Measurements from ENCODE around the gene DHDDS. TPM values are rescaled to one million over a fixed set of nuclear protein-coding genes. Genes with fewer than 3 reads are reported as not detected.
A peak's percentile ranks its signal among the peaks of the same experiment; 100 is the strongest.

Gene DHDDS
- total RNA-seq, 1 donor from 2014 or later: 49.5 TPM

GRCh38 chr1:26468911-26469310, 36.8 kb downstream of the DHDDS start:
- Mint-ChIP-seq H3K27me3 (ENCODE audit: low read depth) (no peaks in the 10 kb centered on the region), H3K27ac (no peak overlapping the region), H3K36me3 (peaks cover 30% of the 10 kb centered on the region), H3K9me3 (no peaks in the 10 kb centered on the region), H3K4me3 (no peak overlapping the region), H3K4me1 (peaks cover 20% of the 10 kb centered on the region)
- no peak for DNase-seq (ENCODE audit: low spot score in 2 of 2, unreplicated experiment in 2 of 2)
- TF ChIP-seq, protein P1, sequence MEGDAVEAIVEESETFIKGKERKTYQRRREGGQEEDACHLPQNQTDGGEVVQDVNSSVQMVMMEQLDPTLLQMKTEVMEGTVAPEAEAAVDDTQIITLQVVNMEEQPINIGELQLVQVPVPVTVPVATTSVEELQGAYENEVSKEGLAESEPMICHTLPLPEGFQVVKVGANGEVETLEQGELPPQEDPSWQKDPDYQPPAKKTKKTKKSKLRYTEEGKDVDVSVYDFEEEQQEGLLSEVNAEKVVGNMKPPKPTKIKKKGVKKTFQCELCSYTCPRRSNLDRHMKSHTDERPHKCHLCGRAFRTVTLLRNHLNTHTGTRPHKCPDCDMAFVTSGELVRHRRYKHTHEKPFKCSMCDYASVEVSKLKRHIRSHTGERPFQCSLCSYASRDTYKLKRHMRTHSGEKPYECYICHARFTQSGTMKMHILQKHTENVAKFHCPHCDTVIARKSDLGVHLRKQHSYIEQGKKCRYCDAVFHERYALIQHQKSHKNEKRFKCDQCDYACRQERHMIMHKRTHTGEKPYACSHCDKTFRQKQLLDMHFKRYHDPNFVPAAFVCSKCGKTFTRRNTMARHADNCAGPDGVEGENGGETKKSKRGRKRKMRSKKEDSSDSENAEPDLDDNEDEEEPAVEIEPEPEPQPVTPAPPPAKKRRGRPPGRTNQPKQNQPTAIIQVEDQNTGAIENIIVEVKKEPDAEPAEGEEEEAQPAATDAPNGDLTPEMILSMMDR (IDR thresholded peaks at IDR 0.05; ENCODE audit: unreplicated experiment): no peak

DNA sequence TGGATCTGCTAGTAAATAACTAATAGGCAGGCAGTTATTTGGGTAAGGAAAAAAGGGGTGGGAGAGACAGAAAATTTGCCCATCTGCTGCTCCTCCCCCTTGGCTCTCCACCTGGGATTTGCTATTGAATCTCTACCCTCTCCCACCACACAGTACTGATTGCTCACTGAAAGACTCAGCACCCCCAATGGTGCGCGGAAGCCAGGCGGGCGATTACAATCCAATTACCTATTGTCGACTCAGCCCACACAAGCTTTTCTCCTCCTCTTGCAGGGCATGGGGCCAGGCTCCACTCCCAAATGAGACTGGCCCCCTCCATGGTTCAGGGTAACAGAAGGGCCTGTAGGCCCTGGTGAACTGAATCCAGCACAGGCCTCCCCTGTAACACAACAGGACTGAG, 37.4 kb downstream of the DHDDS start:
- Mint-ChIP-seq H3K36me3 (peaks cover 35% of the 10 kb centered on the region), H3K27ac (no peak overlapping the region), H3K27me3 (ENCODE audit: low read depth) (no peaks in the 10 kb centered on the region), H3K4me3 (no peak overlapping the region), H3K9me3 (no peaks in the 10 kb centered on the region), H3K4me1 (peaks cover 27% of the 10 kb centered on the region)
- TF ChIP-seq, protein P1 (IDR thresholded peaks at IDR 0.05; ENCODE audit: unreplicated experiment): no peak
- no peak for DNase-seq (ENCODE audit: low spot score in 2 of 2, unreplicated experiment in 2 of 2)

- Mint-ChIP-seq H3K27ac (peak overlapping the region; percentile 69), H3K27me3 (ENCODE audit: low read depth) (no peaks in the 10 kb centered on the region), H3K9me3 (no peaks in the 10 kb centered on the region), H3K36me3 (peaks cover 31% of the 10 kb centered on the region), H3K4me3 (peak overlapping the region; percentile 89), H3K4me1 (peaks cover 31% of the 10 kb centered on the region)
- TF ChIP-seq, protein P1 (IDR thresholded peaks at IDR 0.05; ENCODE audit: unreplicated experiment): no peak
- no peak for DNase-seq (ENCODE audit: low spot score in 2 of 2, unreplicated experiment in 2 of 2)
These were observed 38.9 kb downstream of the DHDDS start for GRCh38 chr1:26470878-26471497.

DNA sequence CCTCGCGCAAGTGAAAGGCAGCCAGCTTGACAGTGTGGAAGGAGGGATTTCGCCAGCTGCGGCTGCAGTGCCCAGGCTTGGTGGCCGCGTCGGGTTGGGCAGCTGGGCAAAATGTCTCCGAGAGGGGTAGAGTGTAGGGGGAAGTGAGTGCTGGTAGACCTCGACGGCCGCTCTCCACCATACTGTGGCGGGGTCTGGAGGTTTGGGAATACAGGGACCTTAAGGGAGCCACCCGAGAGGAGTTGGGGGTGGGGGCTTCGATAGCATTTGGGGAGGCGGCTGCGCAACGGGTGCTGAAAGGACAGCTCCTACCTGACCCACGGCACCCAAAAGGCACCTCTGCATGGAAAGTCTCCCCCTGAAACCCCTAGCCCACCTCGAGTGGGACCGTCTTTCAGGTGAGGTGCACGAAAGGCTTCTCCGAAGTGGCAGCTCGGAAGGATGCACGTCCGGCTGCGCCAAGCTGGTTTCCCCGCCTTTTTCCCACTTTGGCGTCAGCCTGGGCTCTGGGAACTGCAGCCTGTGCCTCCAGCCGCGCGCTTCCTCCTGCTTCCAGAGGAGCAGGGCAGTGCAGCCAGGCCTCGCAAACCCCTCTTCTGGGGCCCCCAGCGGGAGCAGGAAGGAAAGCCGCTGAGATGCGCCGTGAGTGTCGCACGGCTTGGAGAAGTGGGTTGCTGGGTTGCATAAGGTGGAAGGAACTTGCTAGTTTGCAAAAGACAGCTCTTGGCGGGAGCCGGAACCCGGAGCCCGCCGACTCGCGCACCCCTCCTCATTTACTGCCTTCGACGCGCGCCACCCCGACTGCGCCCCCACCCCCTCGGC, 39.6 kb downstream of the DHDDS start:
- Mint-ChIP-seq H3K27ac (peak overlapping the region; percentile 97), H3K27me3 (ENCODE audit: low read depth) (no peaks in the 10 kb centered on the region), H3K4me1 (peaks cover 31% of the 10 kb centered on the region), H3K9me3 (no peaks in the 10 kb centered on the region), H3K36me3 (peaks cover 34% of the 10 kb centered on the region), H3K4me3 (peak overlapping the region; percentile 89)
- peak; percentile 50 to 76 for DNase-seq (ENCODE audit: low spot score in 2 of 2, unreplicated experiment in 2 of 2)
- TF ChIP-seq, protein P1 (IDR thresholded peaks at IDR 0.05; ENCODE audit: unreplicated experiment): no peak

DNA sequence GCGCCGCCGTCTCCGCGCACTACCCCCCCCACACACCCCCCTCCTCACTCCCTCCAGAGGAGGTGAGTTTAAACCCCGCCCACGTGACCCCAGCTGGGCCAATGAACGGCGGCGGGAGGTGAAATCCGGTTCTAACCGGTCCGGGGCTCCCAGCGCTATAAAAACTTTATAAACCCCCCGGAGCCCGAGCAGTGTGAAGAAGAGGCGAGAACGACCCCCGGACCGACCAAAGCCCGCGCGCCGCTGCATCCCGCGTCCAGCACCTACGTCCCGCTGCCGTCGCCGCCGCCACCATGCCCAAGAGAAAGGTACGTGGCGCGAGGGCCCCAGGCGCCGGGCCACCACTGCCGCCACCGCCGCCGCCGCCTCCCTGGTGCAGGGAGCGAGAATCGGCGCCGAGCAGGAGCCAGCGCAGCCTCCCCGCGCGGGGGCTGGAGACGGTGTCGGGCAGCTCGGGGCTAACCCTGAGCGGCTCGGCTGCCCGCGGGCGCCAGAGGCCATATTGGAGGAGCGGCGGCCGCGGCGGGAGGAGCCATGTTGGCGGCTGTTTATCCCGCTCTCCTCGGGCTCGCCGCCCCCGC, 40.3 kb downstream of the DHDDS start, which contains the start of gene HMGN2:
HMGN2 (plus strand) TSS at position 121 of the 581 bp plus-strand sequence; CDS start at position 294, 173 bp downstream.
- Mint-ChIP-seq H3K27me3 (ENCODE audit: low read depth) (no peaks in the 10 kb centered on the region), H3K4me3 (peak within 1 kb of the TSS; percentile 89), H3K4me1 (peaks cover 31% of the 10 kb centered on the region), H3K9me3 (no peaks in the 10 kb centered on the region), H3K27ac (peak within 1 kb of the TSS; percentile 97), H3K36me3 (peaks cover 33% of the 10 kb centered on the region)
- peak; percentile 78 to 81 for DNase-seq (ENCODE audit: low spot score in 2 of 2, unreplicated experiment in 2 of 2)
- TF ChIP-seq, protein P1 (IDR thresholded peaks at IDR 0.05; ENCODE audit: unreplicated experiment): no peak
